Skeletal muscle cell (primary cell): Measurements from ENCODE around the gene CCDC88C.

Source experiments
- DNase-seq: peaks from one replicate; pipeline ENCODE4 v3.0.0-alpha.2; 2010; ENCODE audit warnings: low read depth
- H3K4me3 ChIP-seq: 2 replicates; pipeline ENCODE4 v1.5.1; 2011; ENCODE audit warnings: low read depth, mild to moderate bottlenecking, control low read depth, low read length, moderate library complexity

CCDC88C gene

GRCh38 chr14:91322623-91323022, 95.0 kb downstream of the CCDC88C start:
- no peak for DNase-seq
- no peak overlapping the region for H3K4me3 ChIP-seq

GRCh38 chr14:91321131-91321530, 96.5 kb downstream of the CCDC88C start:
- no peak for DNase-seq
- no peak overlapping the region for H3K4me3 ChIP-seq

GRCh38 chr14:91320266-91320665, 97.4 kb downstream of the CCDC88C start:
- no peak for DNase-seq
- no peak overlapping the region for H3K4me3 ChIP-seq

- H3K4me3 ChIP-seq: no peak overlapping the region
- no peak for DNase-seq
Observed at GRCh38 chr14:91318911-91319310, 98.7 kb downstream of the CCDC88C start.

- no peak overlapping the region for H3K4me3 ChIP-seq
- no peak for DNase-seq
Observed at GRCh38 chr14:91317381-91318308, 100.0 kb downstream of the CCDC88C start.

- no peak for DNase-seq
- no peak overlapping the region for H3K4me3 ChIP-seq
Observed at GRCh38 chr14:91316761-91317160, 100.9 kb downstream of the CCDC88C start.

- no peak for DNase-seq
- H3K4me3 ChIP-seq: no peak overlapping the region
Observed at GRCh38 chr14:91315844-91316267, 101.8 kb downstream of the CCDC88C start.

- no peak overlapping the region for H3K4me3 ChIP-seq
- DNase-seq: no peak
Observed at GRCh38 chr14:91313852-91314251, 103.8 kb downstream of the CCDC88C start.

GRCh38 chr14:91313154-91313850, 104.3 kb downstream of the CCDC88C start:
- no peak overlapping the region for H3K4me3 ChIP-seq
- DNase-seq: no peak

- no peak overlapping the region for H3K4me3 ChIP-seq
- DNase-seq: no peak
Observed at GRCh38 chr14:91311284-91311662, 106.3 kb downstream of the CCDC88C start.

GRCh38 chr14:91310606-91311283, 106.9 kb downstream of the CCDC88C start:
- DNase-seq: no peak

GRCh38 chr14:91309756-91310280, 107.8 kb downstream of the CCDC88C start:
- H3K4me3 ChIP-seq: no peak overlapping the region
- DNase-seq: no peak

More at GRCh38 chr14:91310606-91311283, 106.9 kb downstream of the CCDC88C start:
- H3K4me3 ChIP-seq: no peak overlapping the region

- no peak overlapping the region for H3K4me3 ChIP-seq
- DNase-seq: no peak
Observed at GRCh38 chr14:91308337-91308736, 109.3 kb downstream of the CCDC88C start.

- DNase-seq: no peak
- H3K4me3 ChIP-seq: no peak overlapping the region
Observed at GRCh38 chr14:91307652-91308051, 110.0 kb downstream of the CCDC88C start.

GRCh38 chr14:91307046-91307445, 110.6 kb downstream of the CCDC88C start:
- DNase-seq: no peak
- H3K4me3 ChIP-seq: no peak overlapping the region

GRCh38 chr14:91306547-91306946, 111.1 kb downstream of the CCDC88C start:
- no peak for DNase-seq
- no peak overlapping the region for H3K4me3 ChIP-seq

- no peak for DNase-seq
- no peak overlapping the region for H3K4me3 ChIP-seq
Observed at GRCh38 chr14:91305650-91306431, 111.8 kb downstream of the CCDC88C start.

- no peak for DNase-seq
- H3K4me3 ChIP-seq: no peak overlapping the region
Observed at GRCh38 chr14:91303924-91304229, 113.7 kb downstream of the CCDC88C start.
